Spleen (tissue), 11 donors: ENCODE measurements around the gene CABCOCO1. TPM values are rescaled to one million over a fixed set of nuclear protein-coding genes. Genes with fewer than 3 reads are reported as not detected.
"Not testable (repeated sequence)": the region's sequence is repeated elsewhere in the genome, so short reads cannot be mapped to it uniquely, and the experiment has no call there.

Source experiments
- DNase-seq: peaks from one replicate; pipeline ENCODE4 v3.0.0-alpha.2; 2020
- H3K27ac ChIP-seq, 8 donors: fragments of 200-600 bp; sonication (generic) in 7 of 8; 1 replicate in 4 of 8; 2 replicates in 4 of 8; pipeline versions ENCODE4 v1.5.0 to v1.8.0; 2016 to 2021; ENCODE audit warnings: inconsistent platforms in 4 of 8, mild to moderate bottlenecking in 4 of 8, moderate library complexity in 1 of 8
- H3K27me3 ChIP-seq, 7 donors: fragments of 200-600 bp; sonication (generic) in 6 of 7; replicated peaks in 1 of 7; 1 replicate in 4 of 7; 2 replicates in 3 of 7; pipeline versions ENCODE4 v1.5.0 to v1.8.0; 2016 to 2021; ENCODE audit warnings: inconsistent platforms in 3 of 7, mild to moderate bottlenecking in 1 of 7
- H3K36me3 ChIP-seq, 6 donors: fragments of 200-600 bp; sonication (generic) in 5 of 6; 1 replicate in 4 of 6; 2 replicates in 2 of 6; pipeline versions ENCODE4 v1.5.0 to v1.8.0; 2016 to 2021; ENCODE audit warnings: inconsistent platforms in 2 of 6
- H3K4me1 ChIP-seq, 6 donors: fragments of 200-600 bp; sonication (generic) in 5 of 6; 1 replicate in 3 of 6; 2 replicates in 3 of 6; pipeline versions ENCODE4 v1.5.0 to v1.8.0; 2016 to 2021; ENCODE audit warnings: inconsistent platforms in 3 of 6
- H3K4me3 ChIP-seq, 8 donors: fragments of 200-600 bp; sonication (generic) in 7 of 8; 1 replicate in 4 of 8; 2 replicates in 4 of 8; pipeline versions ENCODE4 v1.5.0 to v1.8.0; 2016 to 2021; ENCODE audit warnings: inconsistent platforms in 4 of 8, mild to moderate bottlenecking in 4 of 8, moderate library complexity in 2 of 8
- H3K9me3 ChIP-seq, 8 donors: fragments of 200-600 bp; sonication (generic) in 7 of 8; 1 replicate in 4 of 8; 2 replicates in 4 of 8; pipeline versions ENCODE4 v1.5.0 to v1.8.0; 2016 to 2021; ENCODE audit warnings: inconsistent platforms in 4 of 8
- POLR2A ChIP-seq, 3 donors: fragments of 450-650 bp; IDR thresholded peaks; one replicate each; pipeline ENCODE4 v1.5.1; 2017; ENCODE audit warnings: antibody characterized with exemption in 3 of 3, mild to moderate bottlenecking in 1 of 3
- POLR2AphosphoS5 ChIP-seq, 3 donors: sonication (generic); formaldehyde crosslinking; IDR thresholded peaks; one replicate each; pipeline ENCODE4 v1.5.1; 2017; ENCODE audit warnings: antibody characterized with exemption in 3 of 3
- WGBS, 5 donors: extraction: QIAGEN DNeasy Blood & Tissue Kit in 3 of 5; methylation state at CpG; one replicate each; pipeline versions ENCODE4 v1.1.5 to v1.1.7; 2013 to 2018; 5-methylcytosine and 5-hydroxymethylcytosine counted together
- intact Hi-C: fragments of 100-400 bp; cut with DNase I; formaldehyde crosslinking; loops from one replicate; pipeline ENCODE4 v1.15.0; 2023; ENCODE audit warnings: low total_unique reads
- polyA plus RNA-seq, 3 donors: library from polyadenylated mRNA; stranded (reverse); fragments of 200-250 nt; gene quantifications; one replicate each; pipeline ENCODE4 v1.2.1, GENCODE V29; 2013
- total RNA-seq, 7 donors: library from RNA; depleted of rRNA in 3 of 7; stranded (reverse); fragments of >200 nt in 3 of 7; fragmentation: NEBNext Ultra II Directional in 4 of 7; extraction: Animal tissue kit (Norgen Biotek cat#: 25700) in 4 of 7; gene quantifications; one replicate each; pipeline versions ENCODE4 v1.1.0 to v1.2.1, GENCODE V29; 2016 to 2021
- TF ChIP-seq, protein P1 (sequence below), 11 experiments: fragments of 200-600 bp in 7 of 11; fragments of 450-650 bp in 4 of 11; sonication (generic) in 4 of 11; IDR thresholded peaks in 8 of 11; conservative IDR thresholded peaks in 3 of 11; 1 replicate in 7 of 11; 2 replicates in 4 of 11; pipeline versions ENCODE4 v1.4.0 to v1.8.0; 2016 to 2021; ENCODE audit warnings: antibody characterized with exemption in 11 of 11, inconsistent platforms in 4 of 11, mild to moderate bottlenecking in 1 of 11
- donor health status: healthy with polysubstance abuse.
- donor health status: DM: no; HTN: no; CAD: no; lungs with moderate emphysema.
- donor health status: DM: no; HTN: no; CAD: no.
- donor health status: Bipolar disorder and iron deficiency.
- donor health status: healthy.
- donor health status: DM: no; HTN: no; CAD: no.
- donor health status: DM: yes; HTN: yes; CAD: no.

Gene CABCOCO1
- total and polyA plus RNA-seq, 10 donors: 0.06 to 1.0 (median 0.48) TPM; not detected in 4

DNA sequence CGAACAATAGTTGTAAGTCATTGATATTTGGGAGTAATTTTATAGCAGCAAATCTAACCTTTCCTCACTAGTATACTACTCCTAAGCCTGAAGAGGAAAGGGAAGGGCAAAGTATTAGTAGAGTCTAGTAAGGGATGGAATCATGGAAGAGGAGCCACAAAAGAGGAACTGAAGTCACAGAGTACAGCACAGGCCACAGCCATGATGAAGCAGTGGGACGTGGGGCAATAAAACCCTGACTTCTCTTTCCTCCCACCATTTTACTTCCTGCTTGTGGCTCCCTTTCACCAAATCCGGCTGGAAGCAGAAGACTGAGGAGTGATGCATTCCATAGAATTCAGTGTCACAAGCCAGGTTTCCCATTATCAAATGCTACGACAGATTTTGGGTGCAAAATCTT, 58.7 kb downstream of the CABCOCO1 start:
- 68 to 89% (median 81%) methylated on average over 4 of the region's 4 CpGs for WGBS, 5 donors
- intact Hi-C loops: no loop called here
- H3K4me1 ChIP-seq: no peaks in the 10 kb centered on the region

DNA sequence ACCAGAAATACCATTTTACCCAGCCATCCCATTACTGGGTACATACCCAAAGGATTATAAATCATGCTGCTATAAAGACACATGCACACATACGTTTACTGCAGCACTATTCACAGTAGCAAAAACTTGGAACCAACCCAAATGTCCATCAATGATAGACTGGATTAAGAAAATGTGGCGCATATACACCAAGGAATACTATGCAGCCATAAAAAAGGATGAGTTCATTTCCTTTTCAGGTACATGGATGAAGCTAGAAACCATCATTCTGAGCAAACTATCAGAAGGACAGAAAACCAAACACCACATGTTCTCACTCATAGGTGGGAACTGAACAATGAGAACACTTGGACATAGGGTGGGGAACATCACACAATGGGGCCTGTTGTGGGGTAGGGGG, 62.5 kb downstream of the CABCOCO1 start:
- not testable (repeated sequence) for H3K4me3 ChIP-seq, DNase-seq, H3K27me3 ChIP-seq, H3K36me3 ChIP-seq, H3K4me1 ChIP-seq, H3K27ac ChIP-seq, H3K9me3 ChIP-seq
- WGBS, 5 donors: 81 to 94% (median 89%) methylated on average over 2 of the region's 2 CpGs
- intact Hi-C loops: loop anchor here (5.0 kb wide), 1 partner anchor 583 kb away; no protein-coding TSS in a partner anchor

More for the DNA sequence above, 58.7 kb downstream of the CABCOCO1 start:
- Histone ChIP-seq H3K4me3 (no peak overlapping the region), H3K27ac (no peak overlapping the region), H3K27me3 (no peaks in the 10 kb centered on the region), H3K36me3 (no peaks in the 10 kb centered on the region), H3K9me3 (peaks cover 0 to 6% (median 0%) of the 10 kb centered on the region in 8 donors)
- TF ChIP-seq POLR2A (IDR thresholded peaks at IDR 0.05): no peak
- TF ChIP-seq POLR2AphosphoS5 (IDR thresholded peaks at IDR 0.05): no peak
- TF ChIP-seq, protein P1, sequence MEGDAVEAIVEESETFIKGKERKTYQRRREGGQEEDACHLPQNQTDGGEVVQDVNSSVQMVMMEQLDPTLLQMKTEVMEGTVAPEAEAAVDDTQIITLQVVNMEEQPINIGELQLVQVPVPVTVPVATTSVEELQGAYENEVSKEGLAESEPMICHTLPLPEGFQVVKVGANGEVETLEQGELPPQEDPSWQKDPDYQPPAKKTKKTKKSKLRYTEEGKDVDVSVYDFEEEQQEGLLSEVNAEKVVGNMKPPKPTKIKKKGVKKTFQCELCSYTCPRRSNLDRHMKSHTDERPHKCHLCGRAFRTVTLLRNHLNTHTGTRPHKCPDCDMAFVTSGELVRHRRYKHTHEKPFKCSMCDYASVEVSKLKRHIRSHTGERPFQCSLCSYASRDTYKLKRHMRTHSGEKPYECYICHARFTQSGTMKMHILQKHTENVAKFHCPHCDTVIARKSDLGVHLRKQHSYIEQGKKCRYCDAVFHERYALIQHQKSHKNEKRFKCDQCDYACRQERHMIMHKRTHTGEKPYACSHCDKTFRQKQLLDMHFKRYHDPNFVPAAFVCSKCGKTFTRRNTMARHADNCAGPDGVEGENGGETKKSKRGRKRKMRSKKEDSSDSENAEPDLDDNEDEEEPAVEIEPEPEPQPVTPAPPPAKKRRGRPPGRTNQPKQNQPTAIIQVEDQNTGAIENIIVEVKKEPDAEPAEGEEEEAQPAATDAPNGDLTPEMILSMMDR (IDR thresholded peaks at IDR 0.05 in 8 of 11, conservative IDR thresholded peaks at IDR 0.05 in 3 of 11): no peak
- no peak for DNase-seq

DNA sequence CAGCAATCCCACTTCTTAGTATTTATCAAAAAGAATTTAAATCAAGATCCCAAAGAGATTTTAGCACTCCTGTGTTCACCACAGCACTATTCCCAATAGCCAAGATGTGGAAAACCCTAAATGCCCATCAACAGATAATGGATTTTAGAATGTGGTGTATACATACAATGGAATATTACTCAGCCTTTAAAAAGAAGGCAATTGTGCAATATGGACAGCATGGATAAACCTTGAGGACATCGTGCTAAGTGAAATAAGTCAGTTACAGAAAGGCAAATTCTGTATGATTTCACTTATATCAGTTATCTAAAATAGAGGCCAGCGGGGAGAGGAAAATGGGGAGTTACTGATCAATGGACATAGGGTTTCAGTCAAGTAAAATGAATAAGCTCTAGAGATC, 66.9 kb downstream of the CABCOCO1 start:
- no peak overlapping the region for H3K4me3 ChIP-seq
- peaks cover 0 to 7% (median 3%) of the 10 kb centered on the region in 6 donors for H3K4me1 ChIP-seq
- H3K36me3 ChIP-seq: no peaks in the 10 kb centered on the region
- WGBS, 5 donors: 87 to 94% (median 90%) methylated on average over 2 of the region's 2 CpGs
- intact Hi-C loops: loop anchor here (5.0 kb wide), 1 partner anchor 587 kb away; no protein-coding TSS in a partner anchor
- H3K27me3 ChIP-seq: no peaks in the 10 kb centered on the region
- H3K9me3 ChIP-seq: peaks cover 0 to 6% (median 0%) of the 10 kb centered on the region in 8 donors
- no peak overlapping the region for H3K27ac ChIP-seq
- no peak for TF ChIP-seq POLR2AphosphoS5 (IDR thresholded peaks at IDR 0.05)
- no peak for TF ChIP-seq POLR2A (IDR thresholded peaks at IDR 0.05)
- TF ChIP-seq, protein P1 (IDR thresholded peaks at IDR 0.05 in 8 of 11, conservative IDR thresholded peaks at IDR 0.05 in 3 of 11): no peak
- DNase-seq: no peak

DNA sequence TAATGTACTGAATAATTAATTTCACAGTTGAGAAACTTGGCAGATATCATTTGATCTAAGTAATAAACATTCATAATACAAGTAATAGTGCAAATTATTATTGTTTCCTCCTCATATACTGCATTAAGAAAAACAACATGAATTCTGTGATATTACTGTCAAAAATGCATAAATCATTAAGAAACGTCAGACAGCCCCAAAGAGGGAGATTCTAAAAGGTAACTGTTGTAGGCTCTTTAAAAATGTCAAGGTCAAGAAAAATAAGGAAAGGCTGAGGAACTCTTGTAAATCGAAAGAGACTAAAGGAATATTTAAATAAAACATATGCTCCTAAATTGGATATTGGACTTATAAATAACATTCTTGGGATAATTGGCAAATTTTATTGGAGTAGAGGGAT, 67.9 kb downstream of the CABCOCO1 start:
- Histone ChIP-seq H3K27me3 (no peaks in the 10 kb centered on the region), H3K4me3 (no peak overlapping the region), H3K9me3 (no peaks in the 10 kb centered on the region), H3K27ac (no peak overlapping the region), H3K4me1 (peaks cover 0 to 7% (median 3%) of the 10 kb centered on the region in 6 donors), H3K36me3 (no peaks in the 10 kb centered on the region)
- DNase-seq: no peak
- no peak for TF ChIP-seq POLR2AphosphoS5 (IDR thresholded peaks at IDR 0.05)
- no peak for TF ChIP-seq POLR2A (IDR thresholded peaks at IDR 0.05)
- intact Hi-C loops: loop anchor here (5.0 kb wide), 1 partner anchor 913 kb away; no protein-coding TSS in a partner anchor
- 66 to 88% (median 73%) methylated on average over 2 of the region's 2 CpGs for WGBS, 5 donors

DNA sequence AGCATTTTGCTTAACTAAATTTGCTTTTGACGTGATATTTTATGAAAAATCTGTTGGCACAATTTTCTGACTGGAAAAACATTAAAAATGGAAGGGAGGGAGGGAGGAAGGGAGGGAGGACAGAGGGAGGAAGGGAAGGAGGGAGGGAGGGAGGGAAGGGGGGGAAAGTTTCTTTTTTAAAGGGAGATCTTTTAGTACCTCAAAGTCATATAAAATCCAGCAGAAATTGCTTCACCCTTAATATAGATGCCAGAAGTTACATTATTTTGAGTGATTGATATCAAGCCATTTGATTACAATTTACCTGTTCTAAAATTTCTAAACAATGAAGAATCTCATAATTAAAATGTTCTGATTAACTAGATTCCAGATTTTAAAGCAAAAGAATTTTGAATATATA, 68.9 kb downstream of the CABCOCO1 start:
- H3K9me3 ChIP-seq: no peaks in the 10 kb centered on the region
- no peak overlapping the region for H3K4me3 ChIP-seq
- H3K27ac ChIP-seq: no peak overlapping the region
- H3K36me3 ChIP-seq: no peaks in the 10 kb centered on the region
- 39 to 83% (median 72%) methylated on average over 1 of the region's 1 CpG for WGBS, 5 donors
- intact Hi-C loops: loop anchor here (5.0 kb wide), 1 partner anchor 914 kb away; no protein-coding TSS in a partner anchor
- H3K27me3 ChIP-seq: no peaks in the 10 kb centered on the region
- TF ChIP-seq, protein P1 (IDR thresholded peaks at IDR 0.05 in 8 of 11, conservative IDR thresholded peaks at IDR 0.05 in 3 of 11): no peak
- no peak for TF ChIP-seq POLR2A (IDR thresholded peaks at IDR 0.05)
- no peak for TF ChIP-seq POLR2AphosphoS5 (IDR thresholded peaks at IDR 0.05)
- no peak for DNase-seq
- peaks cover 0 to 7% (median 3%) of the 10 kb centered on the region in 6 donors for H3K4me1 ChIP-seq
